Measurements from ENCODE around the gene CRISP3. TPM values are rescaled to one million over a fixed set of nuclear protein-coding genes. Genes with fewer than 3 reads are reported as not detected.

CRISP3 gene
- total and polyA plus RNA-seq, 9 of the 15 experiments (the other 6 are each of a cell fraction or from before 2014, with no cell fraction given), result 0.21 to 2.0 (median 0.58) TPM

GRCh38 chr6:49736017-49736508 is 8.1 kb downstream of the CRISP3 start (continued):
- TF ChIP-seq CHD7 (IDR thresholded peaks at IDR 0.05; ENCODE audit: low read depth, low read length) (no peak), ZNF24 (IDR thresholded peaks at IDR 0.05) (no peak), ADNP (tag; IDR thresholded peaks at IDR 0.05) (peak; percentile 72; the same call in 1 of the 2 replicates), EHMT2 (IDR thresholded peaks at IDR 0.05) (no peak), AFF4 (CRISPR knock-in tag; IDR thresholded peaks at IDR 0.05) (peak; percentile 40; the same call in 1 of the 2 replicates), CBX8 (IDR thresholded peaks at IDR 0.05; ENCODE audit: borderline replicate concordance, extremely low read depth, low read depth, low read length, poor library complexity, severe bottlenecking) (no peak), KLF1 (tag; IDR thresholded peaks at IDR 0.05) (peak; percentile 51; the same call in 1 of the 2 replicates), SIX5 (IDR thresholded peaks at IDR 0.05; ENCODE audit: borderline replicate concordance in 1 of 2, insufficient read depth in 1 of 2, low read depth in 1 of 2, low read length in 2 of 2) (no peak), ZFP36 (IDR thresholded peaks at IDR 0.05; ENCODE audit: low read depth, low read length, partially characterized antibody) (no peak), C11orf30 (IDR thresholded peaks at IDR 0.05; ENCODE audit: low read depth) (peak; percentile 46)

Data from K562 (cell line).